ENCODE measurements around the gene EVPLL.

- TF ChIP-seq, protein P1, sequence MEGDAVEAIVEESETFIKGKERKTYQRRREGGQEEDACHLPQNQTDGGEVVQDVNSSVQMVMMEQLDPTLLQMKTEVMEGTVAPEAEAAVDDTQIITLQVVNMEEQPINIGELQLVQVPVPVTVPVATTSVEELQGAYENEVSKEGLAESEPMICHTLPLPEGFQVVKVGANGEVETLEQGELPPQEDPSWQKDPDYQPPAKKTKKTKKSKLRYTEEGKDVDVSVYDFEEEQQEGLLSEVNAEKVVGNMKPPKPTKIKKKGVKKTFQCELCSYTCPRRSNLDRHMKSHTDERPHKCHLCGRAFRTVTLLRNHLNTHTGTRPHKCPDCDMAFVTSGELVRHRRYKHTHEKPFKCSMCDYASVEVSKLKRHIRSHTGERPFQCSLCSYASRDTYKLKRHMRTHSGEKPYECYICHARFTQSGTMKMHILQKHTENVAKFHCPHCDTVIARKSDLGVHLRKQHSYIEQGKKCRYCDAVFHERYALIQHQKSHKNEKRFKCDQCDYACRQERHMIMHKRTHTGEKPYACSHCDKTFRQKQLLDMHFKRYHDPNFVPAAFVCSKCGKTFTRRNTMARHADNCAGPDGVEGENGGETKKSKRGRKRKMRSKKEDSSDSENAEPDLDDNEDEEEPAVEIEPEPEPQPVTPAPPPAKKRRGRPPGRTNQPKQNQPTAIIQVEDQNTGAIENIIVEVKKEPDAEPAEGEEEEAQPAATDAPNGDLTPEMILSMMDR (IDR thresholded peaks at IDR 0.05): no peak
- TF ChIP-seq POLR2A (IDR thresholded peaks at IDR 0.05): no peak
Measured at GRCh38 chr17:18380471-18381157, 3.0 kb downstream of the EVPLL start.

Data from ovary (tissue), 3 donors.